SK-N-SH (cell line): ENCODE measurements around the gene TUBGCP5. TPM values are rescaled to one million over a fixed set of nuclear protein-coding genes. Genes with fewer than 3 reads are reported as not detected.

Experiments used
- CTCF ChIA-PET: fragments of 300-600, 350-600 bp; formaldehyde crosslinking; extraction: SDS; loops from one replicate; lab custom pipeline; 2021; lab: Yijun Ruan, JAX
- POLR2A ChIA-PET: fragments of 350-600 bp; sonication (Branson Sonifier 250); formaldehyde crosslinking; extraction: SDS; loops from one replicate; lab custom pipeline; 2020; ENCODE audit warnings: antibody characterized with exemption, inconsistent platforms; lab: Yijun Ruan, JAX
- DNase-seq: peaks from one replicate; pipeline ENCODE4 v3.0.0; 2012
- H2AFZ ChIP-seq: fragments of 200-600 bp; sonication (generic); 2 replicates; pipeline ENCODE4 v1.8.1; 2016; ENCODE audit warnings: antibody characterized with exemption, mild to moderate bottlenecking, low read depth
- H3F3A ChIP-seq: fragments of 200-600 bp; sonication (generic); replicated peaks from 2 replicates; pipeline ENCODE3; 2016; ENCODE audit warnings: antibody characterized with exemption, mild to moderate bottlenecking; ENCODE audit not compliant: insufficient read depth
- H3K27ac ChIP-seq, 2 experiments: fragments of 200-500 bp in 1 of 2; fragments of 200-600 bp in 1 of 2; sonication (Bioruptor generic) in 1 of 2; sonication (generic), shearing (Covaris generic) in 1 of 2; 2 replicates each; pipeline versions ENCODE4 v1.5.1 to v1.6.1; 2014 to 2016; ENCODE audit warnings: low read depth in 2 of 2, inconsistent platforms in 1 of 2, low read length in 1 of 2, mild to moderate bottlenecking in 1 of 2, mixed read lengths in 1 of 2
- H3K27me3 ChIP-seq: fragments of 200-600 bp; sonication (generic), shearing (Covaris generic); 2 replicates; pipeline ENCODE4 v1.6.1; 2016; ENCODE audit warnings: mixed run types; ENCODE audit not compliant: insufficient read depth
- H3K36me3 ChIP-seq, 2 experiments: fragments of 200-500 bp in 1 of 2; fragments of 200-600 bp in 1 of 2; sonication (Bioruptor generic) in 1 of 2; sonication (generic) in 1 of 2; replicated peaks in 1 of 2; 2 replicates each; pipeline versions ENCODE3 to v1.5.1; 2014 to 2016; ENCODE audit warnings: low read length in 1 of 2, mild to moderate bottlenecking in 1 of 2; ENCODE audit not compliant: insufficient read depth in 2 of 2, control insufficient read depth in 1 of 2
- H3K4me1 ChIP-seq, 2 experiments: fragments of 200-500 bp in 1 of 2; fragments of 200-600 bp in 1 of 2; sonication (Bioruptor generic) in 1 of 2; sonication (generic), shearing (Covaris generic) in 1 of 2; 2 replicates each; pipeline versions ENCODE4 v1.5.1 to v1.6.1; 2014 to 2016; ENCODE audit warnings: low read depth in 1 of 2, low read length in 1 of 2, mixed run types in 1 of 2; ENCODE audit not compliant: insufficient read depth in 2 of 2, control insufficient read depth in 1 of 2
- H3K4me2 ChIP-seq: fragments of 200-600 bp; sonication (generic), shearing (Covaris generic); 2 replicates; pipeline ENCODE4 v1.6.1; 2017; ENCODE audit warnings: mixed run types
- H3K4me3 ChIP-seq, 2 experiments: fragments of 200-500 bp in 1 of 2; fragments of 200-600 bp in 1 of 2; sonication (Bioruptor generic) in 1 of 2; sonication (generic), shearing (Covaris generic) in 1 of 2; 2 replicates each; pipeline versions ENCODE4 v1.5.1 to v1.8.1; 2014 to 2016; ENCODE audit warnings: low read depth in 2 of 2, inconsistent platforms in 1 of 2, low read length in 1 of 2, mild to moderate bottlenecking in 1 of 2, mixed read lengths in 1 of 2, moderate library complexity in 1 of 2
- H3K79me2 ChIP-seq: fragments of 200-600 bp; sonication (generic); 2 replicates; pipeline ENCODE4 v1.8.1; 2017; ENCODE audit warnings: mild to moderate bottlenecking; ENCODE audit not compliant: insufficient read depth
- H3K9ac ChIP-seq: fragments of 200-600 bp; sonication (generic); 2 replicates; pipeline ENCODE4 v1.6.1; 2017; ENCODE audit warnings: mixed run types
- H3K9me2 ChIP-seq: fragments of 200-600 bp; sonication (generic); 2 replicates; pipeline ENCODE4 v1.6.1; 2017; ENCODE audit warnings: mixed run types
- H3K9me3 ChIP-seq: fragments of 200-600 bp; sonication (generic); 2 replicates; pipeline ENCODE4 v1.6.1; 2017; ENCODE audit warnings: mixed run types, mild to moderate bottlenecking, moderate library complexity
- H4K20me1 ChIP-seq: fragments of 200-600 bp; sonication (generic); 2 replicates; pipeline ENCODE4 v1.6.1; 2017; ENCODE audit warnings: mild to moderate bottlenecking, mixed run types; ENCODE audit not compliant: insufficient read depth
- CHD2 ChIP-seq: fragments of 150-350 bp; IDR thresholded peaks from 2 replicates; pipeline ENCODE4 v1.6.1; 2018; ENCODE audit warnings: low read length; ENCODE audit not compliant: partially characterized antibody
- CTCF ChIP-seq: fragments of 200-600 bp; sonication (generic); IDR thresholded peaks from 2 replicates; pipeline ENCODE4 v1.6.1; 2017; ENCODE audit warnings: antibody characterized with exemption, mild to moderate bottlenecking, moderate library complexity
- ELF1 ChIP-seq: IDR thresholded peaks from 2 replicates; pipeline ENCODE4 v1.4.0; 2012
- EZH2phosphoT487 ChIP-seq: fragments of 200-600 bp; sonication (generic); IDR thresholded peaks from 2 replicates; pipeline ENCODE4 v1.6.1; 2017; ENCODE audit warnings: low read depth, mixed run types, mild to moderate bottlenecking, antibody characterized with exemption, moderate library complexity, borderline replicate concordance
- FOSL2 ChIP-seq: IDR thresholded peaks from 2 replicates; pipeline ENCODE4 v1.4.0; 2012; ENCODE audit warnings: low read depth, mild to moderate bottlenecking, moderate library complexity, borderline replicate concordance
- FOXJ3 ChIP-seq: sonication (generic); formaldehyde crosslinking; IDR thresholded peaks from 2 replicates; pipeline ENCODE4 v1.5.1; 2020; ENCODE audit warnings: mild to moderate bottlenecking, missing genetic modification reagents
- FOXM1 ChIP-seq: IDR thresholded peaks from 2 replicates; pipeline ENCODE4 v1.4.0; 2012; ENCODE audit warnings: low read depth, mild to moderate bottlenecking
- GABPA ChIP-seq: IDR thresholded peaks from 2 replicates; pipeline ENCODE4 v1.4.0; 2012; ENCODE audit warnings: low read depth, mild to moderate bottlenecking
- GATA2 ChIP-seq: sonication (generic); formaldehyde crosslinking; IDR thresholded peaks from 2 replicates; pipeline ENCODE4 v1.5.0; 2020; ENCODE audit warnings: mild to moderate bottlenecking, missing genetic modification reagents
- JUND ChIP-seq: IDR thresholded peaks from 2 replicates; pipeline ENCODE4 v1.4.0; 2012
- MEF2A ChIP-seq: IDR thresholded peaks from 2 replicates; pipeline ENCODE4 v1.4.0; 2012; ENCODE audit warnings: low read depth, borderline replicate concordance
- MXI1 ChIP-seq: IDR thresholded peaks from 2 replicates; pipeline ENCODE4 v1.6.1; 2012; ENCODE audit warnings: mild to moderate bottlenecking, low read depth, low read length, improper control_type of control experiment
- PBX3 ChIP-seq: IDR thresholded peaks from 2 replicates; pipeline ENCODE4; 2012
- POLR2AphosphoS5 ChIP-seq: IDR thresholded peaks from 2 replicates; pipeline ENCODE4 v1.6.1; 2012; ENCODE audit warnings: low read depth, low read length
- RFX5 ChIP-seq: IDR thresholded peaks from 2 replicates; pipeline ENCODE4 v1.6.1; 2012; ENCODE audit warnings: mild to moderate bottlenecking, improper control_type of control experiment, low read length
- RXRA ChIP-seq: IDR thresholded peaks from 2 replicates; pipeline ENCODE4 v1.4.0; 2012; ENCODE audit warnings: low read depth, mild to moderate bottlenecking, borderline replicate concordance
- SMC3 ChIP-seq: IDR thresholded peaks from 2 replicates; pipeline ENCODE4 v1.6.1; 2012; ENCODE audit warnings: low read depth, low read length, improper control_type of control experiment
- TAF1 ChIP-seq: IDR thresholded peaks from 2 replicates; pipeline ENCODE4 v1.6.1; 2012; ENCODE audit warnings: low read depth, mild to moderate bottlenecking, low read length, moderate library complexity, borderline replicate concordance
- TCF12 ChIP-seq: IDR thresholded peaks from 2 replicates; pipeline ENCODE4 v1.4.0; 2012
- USF1 ChIP-seq: IDR thresholded peaks from 2 replicates; pipeline ENCODE4 v1.4.0; 2012; ENCODE audit warnings: low read depth, borderline replicate concordance
- USF2 ChIP-seq: fragments of 150-350 bp; IDR thresholded peaks from 2 replicates; pipeline ENCODE4 v1.6.1; 2017; ENCODE audit warnings: antibody characterized with exemption, low read length, low read depth, borderline replicate concordance
- YY1 ChIP-seq: IDR thresholded peaks from 2 replicates; pipeline ENCODE4 v1.4.0; 2012; ENCODE audit warnings: low read depth, mild to moderate bottlenecking
- WGBS: methylation state at CpG from one replicate; pipeline ENCODE4 v1.1.6; 2017; ENCODE audit warnings: low lambda C conversion rate; 5-methylcytosine and 5-hydroxymethylcytosine counted together
- polyA plus RNA-seq, 3 experiments: library from polyadenylated mRNA; depleted of rRNA; stranded (reverse); fragments of >200 nt; gene quantifications; 2 replicates each; pipeline ENCODE4 v1.2.3, GENCODE V29; 2012

Gene TUBGCP5
- polyA plus RNA-seq, 1 of the 3 experiments (the other 2 are of a cell fraction) = 8.7 TPM

- WGBS = 91% methylated on average over 2 of the region's 2 CpGs
- CTCF ChIA-PET = interaction anchor here (1.2 kb wide), 1 partner anchor 14 kb away, joined by 5 read pairs; no protein-coding TSS in a partner anchor
- no peaks in the 10 kb centered on the region for H3K27me3 ChIP-seq
- POLR2A ChIA-PET = no interaction called here
- H3K9me3 ChIP-seq = no peaks in the 10 kb centered on the region
- TF ChIP-seq USF1 = no peak
- TF ChIP-seq USF2 = no peak
- TF ChIP-seq FOSL2 = no peak
- TF ChIP-seq TAF1 = no peak
- no peak for TF ChIP-seq GABPA
- TF ChIP-seq TCF12 = no peak
- no peak for TF ChIP-seq RXRA
- TF ChIP-seq EZH2phosphoT487 = no peak
- no peak for TF ChIP-seq YY1
- no peaks in the 10 kb centered on the region for H3F3A ChIP-seq
- H4K20me1 ChIP-seq = no peaks in the 10 kb centered on the region
- H3K9ac ChIP-seq = no peak overlapping the region
- H2AFZ ChIP-seq = no peak overlapping the region
- H3K4me1 ChIP-seq = no peaks in the 10 kb centered on the region
- DNase-seq = no peak
- no peak overlapping the region for H3K4me2 ChIP-seq
- no peak overlapping the region for H3K27ac ChIP-seq
- H3K4me3 ChIP-seq = no peak overlapping the region
- no peaks in the 10 kb centered on the region for H3K79me2 ChIP-seq
- H3K9me2 ChIP-seq = no peaks in the 10 kb centered on the region
- H3K36me3 ChIP-seq = peaks cover 70 to 84% of the 10 kb centered on the region in 2 experiments
Observed at GRCh38 chr15:23022156-23022555, 17.2 kb downstream of the TUBGCP5 start.

GRCh38 chr15:23014394-23015000 is 24.9 kb downstream of the TUBGCP5 start:
- Histone ChIP-seq H3K4me2 (no peak overlapping the region), H2AFZ (no peak overlapping the region), H3K4me1 (no peaks in the 10 kb centered on the region), H3K4me3 (no peak overlapping the region), H4K20me1 (no peaks in the 10 kb centered on the region), H3K27ac (no peak overlapping the region), H3K27me3 (no peaks in the 10 kb centered on the region), H3K9me3 (no peaks in the 10 kb centered on the region), H3K9me2 (no peaks in the 10 kb centered on the region), H3K79me2 (peaks cover 4% of the 10 kb centered on the region; the same call in 1 of the 2 replicates), H3K9ac (no peak overlapping the region), H3K36me3 (peaks cover 44 to 46% of the 10 kb centered on the region in 2 experiments), H3F3A (no peaks in the 10 kb centered on the region)
- ChIA-PET POLR2A (no interaction called here), CTCF (interaction anchor here (1.1 kb wide), 1 partner anchor 21 kb away, joined by 3 read pairs; no protein-coding TSS in a partner anchor)
- no peak for DNase-seq
- WGBS = 100% methylated on average over 1 of the region's 3 CpGs
- no peak for TF ChIP-seq MXI1
- no peak for TF ChIP-seq USF2
- TF ChIP-seq FOXJ3 (CRISPR knock-in tag) = no peak
- TF ChIP-seq MEF2A = no peak
- TF ChIP-seq CTCF = no peak
- TF ChIP-seq FOXM1 = no peak
- TF ChIP-seq SMC3 = no peak
- no peak for TF ChIP-seq ELF1
- no peak for TF ChIP-seq PBX3
- TF ChIP-seq GATA2 (CRISPR knock-in tag) = no peak
- TF ChIP-seq POLR2AphosphoS5 = no peak
- TF ChIP-seq CHD2 = no peak
- TF ChIP-seq JUND = no peak
- no peak for TF ChIP-seq RFX5
